ENCODE measurements around the gene SECISBP2L. TPM values are rescaled to one million over a fixed set of nuclear protein-coding genes. Genes with fewer than 3 reads are reported as not detected.

The SECISBP2L gene, protein sequence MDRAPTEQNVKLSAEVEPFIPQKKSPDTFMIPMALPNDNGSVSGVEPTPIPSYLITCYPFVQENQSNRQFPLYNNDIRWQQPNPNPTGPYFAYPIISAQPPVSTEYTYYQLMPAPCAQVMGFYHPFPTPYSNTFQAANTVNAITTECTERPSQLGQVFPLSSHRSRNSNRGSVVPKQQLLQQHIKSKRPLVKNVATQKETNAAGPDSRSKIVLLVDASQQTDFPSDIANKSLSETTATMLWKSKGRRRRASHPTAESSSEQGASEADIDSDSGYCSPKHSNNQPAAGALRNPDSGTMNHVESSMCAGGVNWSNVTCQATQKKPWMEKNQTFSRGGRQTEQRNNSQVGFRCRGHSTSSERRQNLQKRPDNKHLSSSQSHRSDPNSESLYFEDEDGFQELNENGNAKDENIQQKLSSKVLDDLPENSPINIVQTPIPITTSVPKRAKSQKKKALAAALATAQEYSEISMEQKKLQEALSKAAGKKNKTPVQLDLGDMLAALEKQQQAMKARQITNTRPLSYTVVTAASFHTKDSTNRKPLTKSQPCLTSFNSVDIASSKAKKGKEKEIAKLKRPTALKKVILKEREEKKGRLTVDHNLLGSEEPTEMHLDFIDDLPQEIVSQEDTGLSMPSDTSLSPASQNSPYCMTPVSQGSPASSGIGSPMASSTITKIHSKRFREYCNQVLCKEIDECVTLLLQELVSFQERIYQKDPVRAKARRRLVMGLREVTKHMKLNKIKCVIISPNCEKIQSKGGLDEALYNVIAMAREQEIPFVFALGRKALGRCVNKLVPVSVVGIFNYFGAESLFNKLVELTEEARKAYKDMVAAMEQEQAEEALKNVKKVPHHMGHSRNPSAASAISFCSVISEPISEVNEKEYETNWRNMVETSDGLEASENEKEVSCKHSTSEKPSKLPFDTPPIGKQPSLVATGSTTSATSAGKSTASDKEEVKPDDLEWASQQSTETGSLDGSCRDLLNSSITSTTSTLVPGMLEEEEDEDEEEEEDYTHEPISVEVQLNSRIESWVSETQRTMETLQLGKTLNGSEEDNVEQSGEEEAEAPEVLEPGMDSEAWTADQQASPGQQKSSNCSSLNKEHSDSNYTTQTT
- 8.5 to 15.4 TPM (median 14.8 TPM) in 3 replicates for polyA plus RNA-seq
- polyA plus RNA-seq (2011; ENCODE audit: low read depth), result 18.5 TPM
- 4.8 and 12.3 TPM in 2 replicates for polyA plus RNA-seq (2011; cell fraction: cytosol; rRNA removed)
- 14.0 and 17.5 TPM in 2 replicates for polyA plus RNA-seq (2011; cell fraction: nucleus; rRNA removed)
- 7.2 and 7.5 TPM in 2 replicates for polyA plus RNA-seq (2012; ENCODE audit: low replicate concordance)
- 15.5 to 37.1 TPM (median 32.3 TPM) in 3 replicates for polyA minus RNA-seq
- 12.7 TPM for polyA minus RNA-seq (2011; cell fraction: cytosol; rRNA and poly(A)+ RNA removed)
- polyA minus RNA-seq (2011; cell fraction: nucleus; rRNA and poly(A)+ RNA removed), result 17.1 and 47.3 TPM in 2 replicates

DNA sequence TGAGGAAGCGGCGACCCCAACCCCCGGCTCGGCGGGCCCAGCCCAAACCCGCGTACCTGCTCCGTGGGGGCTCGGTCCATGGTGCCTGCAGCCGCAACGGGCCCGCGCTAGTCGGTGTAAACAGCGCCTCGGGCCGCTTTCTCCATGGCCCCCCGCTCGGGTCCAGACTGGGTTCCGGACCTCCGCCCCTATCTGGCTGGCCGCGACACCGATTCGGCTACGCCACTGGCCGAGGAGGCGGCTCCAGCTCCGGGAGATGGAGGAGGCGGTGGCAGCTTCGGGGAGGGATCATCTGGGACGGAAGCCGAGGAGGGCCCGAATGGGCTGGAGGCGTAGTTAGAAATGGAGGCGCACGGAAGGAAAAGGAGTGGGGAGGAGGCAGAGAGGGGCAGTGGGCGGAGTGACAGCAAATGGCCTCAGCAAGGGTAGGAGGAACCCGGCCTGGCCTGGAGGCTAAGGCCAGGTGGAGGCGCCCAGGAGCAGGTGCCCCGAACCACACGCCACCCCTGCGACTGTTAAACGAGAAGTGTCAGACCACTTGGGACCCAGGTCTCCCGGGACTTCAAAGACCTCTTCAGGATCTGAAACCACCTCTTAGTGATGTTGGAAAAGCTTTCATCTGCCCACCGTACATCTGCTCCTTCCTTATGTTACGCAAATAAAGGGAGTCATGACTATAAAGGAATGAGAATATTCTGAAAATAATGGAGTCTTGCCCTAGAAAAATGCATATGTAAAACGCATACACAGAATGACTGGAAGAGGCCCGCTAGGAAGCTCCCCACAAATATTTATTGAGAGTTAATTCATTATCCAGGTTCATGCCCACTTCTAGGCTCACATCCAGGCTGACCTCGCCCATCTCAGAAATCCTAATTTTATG is at the start of gene SECISBP2L:
TSS of gene SECISBP2L (minus strand) at position 227 of the 883 bp plus-strand sequence. CDS start at position 80, 147 bp downstream.
- TF ChIP-seq CTCF (optimal IDR thresholded peaks at IDR 0.05 in 1 of 3, IDR thresholded peaks at IDR 0.05 in 1 of 3, conservative IDR thresholded peaks at IDR 0.05 in 1 of 3; ENCODE audit: extremely low read depth in 1 of 3, insufficient read depth in 2 of 3, low read length in 3 of 3) (peak in 2 of 3 experiments; percentile 19 to 58), EZH2 (IDR thresholded peaks at IDR 0.05; ENCODE audit: low read length) (no peak)
- DNase-seq (ENCODE audit: low read depth, low spot score) (peak; percentile 33), FAIRE-seq (no peak)
- H2AFZ ChIP-seq (ENCODE audit: control insufficient read depth, low read length), result peak within 1 kb of the TSS; percentile 99
- no peaks in the 10 kb centered on the region for H4K20me1 ChIP-seq (ENCODE audit: control insufficient read depth, extremely low read depth, insufficient read depth, low read length)
- dilution Hi-C loops (cut with MboI; ENCODE audit: extremely low pct_ligation_motif_present, low sequenced_read_pairs), result loop anchor here (25.0 kb wide), 1 partner anchor 91 kb away; no protein-coding TSS in a partner anchor
- peaks cover 9% of the 10 kb centered on the region for H3K4me1 ChIP-seq (ENCODE audit: control insufficient read depth, extremely low read depth, insufficient read depth, low read length)
- H3K36me3 ChIP-seq (ENCODE audit: control insufficient read depth in 2 of 2, extremely low read depth in 1 of 2, insufficient read depth in 2 of 2, low read length in 2 of 2), result no peaks in the 10 kb centered on the region
- H3K9me3 ChIP-seq (ENCODE audit: control insufficient read depth, low read depth, low read length), result no peaks in the 10 kb centered on the region
- peak within 1 kb of the TSS; percentile 79 for H3K4me2 ChIP-seq (ENCODE audit: control insufficient read depth, extremely low read depth, insufficient read depth, low read depth, low read length)
- H3K79me2 ChIP-seq (ENCODE audit: control insufficient read depth, insufficient read depth, low read length), result peaks cover 41% of the 10 kb centered on the region
- H3K9me1 ChIP-seq (ENCODE audit: control insufficient read depth, extremely low read depth, insufficient read depth, low read length), result no peaks in the 10 kb centered on the region
- peak within 1 kb of the TSS; percentile 94 to 99 (median 95) for H3K4me3 ChIP-seq (ENCODE audit: control insufficient read depth in 2 of 3, extremely low read depth in 1 of 3, insufficient read depth in 2 of 3, low read depth in 1 of 3, low read length in 3 of 3)
- H3K27ac ChIP-seq (ENCODE audit: control insufficient read depth, insufficient read depth, low read length), result peak within 1 kb of the TSS; percentile 79
- H3K27me3 ChIP-seq (ENCODE audit: control insufficient read depth, extremely low read depth, insufficient read depth, low read length), result no peaks in the 10 kb centered on the region
- peak within 1 kb of the TSS; percentile 88 for H3K9ac ChIP-seq (ENCODE audit: control insufficient read depth, extremely low read depth, insufficient read depth, low read length)

All from keratinocyte (primary cell).